Left hindlimb (tissue), 1 donor: ENCODE measurements around the gene NPPC.
A peak's percentile ranks its signal among the peaks of the same experiment; 100 is the strongest.
"Not testable (repeated sequence)": the region's sequence is repeated elsewhere in the genome, so short reads cannot be mapped to it uniquely, and the experiment has no call there.

ENCODE experiments used
- DNase-seq: peaks from one replicate; pipeline ENCODE4 v3.0.0-alpha.2; 2018

Gene NPPC

GRCh38 chr2:231926180-231926741, at the start of gene NPPC:
TSS of gene NPPC (minus strand) at chr2:231926396. CDS start at chr2:231926249, 147 bp downstream.
- peak; percentile 82 for DNase-seq

GRCh38 chr2:231975001-231975400, 48.8 kb upstream of the NPPC start:
- DNase-seq, result no peak

- DNase-seq, result no peak
These were observed 44.3 kb upstream of the NPPC start for GRCh38 chr2:231970461-231970860.

- DNase-seq, result no peak
These were observed 42.6 kb upstream of the NPPC start for GRCh38 chr2:231968820-231969219.

- no peak for DNase-seq
These were observed 40.7 kb upstream of the NPPC start for GRCh38 chr2:231966886-231967285.

- no peak for DNase-seq
These were observed 38.9 kb upstream of the NPPC start for GRCh38 chr2:231965102-231965501.

- peak; percentile 89 for DNase-seq
These were observed 35.4 kb upstream of the NPPC start, which contains the start of gene DIS3L2 for GRCh38 chr2:231961349-231962166. TSS of gene DIS3L2 (plus strand) at chr2:231961713. CDS start at chr2:232014928, 53,215 bp downstream.

- DNase-seq, result no peak
These were observed 34.7 kb upstream of the NPPC start for GRCh38 chr2:231960810-231961348.

GRCh38 chr2:231957913-231958763, 31.9 kb upstream of the NPPC start:
- DNase-seq, result no peak

- DNase-seq, result no peak
These were observed 29.7 kb upstream of the NPPC start for GRCh38 chr2:231955758-231956472.

- DNase-seq, result no peak
These were observed 25.3 kb upstream of the NPPC start for GRCh38 chr2:231951452-231952035.

- no peak for DNase-seq
These were observed 21.5 kb upstream of the NPPC start for GRCh38 chr2:231947694-231948093.

GRCh38 chr2:231947112-231947511, 20.9 kb upstream of the NPPC start:
- not testable (repeated sequence) for DNase-seq

- no peak for DNase-seq
These were observed 20.1 kb upstream of the NPPC start for GRCh38 chr2:231946241-231946814.

- DNase-seq, result no peak
These were observed 16.0 kb upstream of the NPPC start for GRCh38 chr2:231942180-231942579.

GRCh38 chr2:231941673-231942072, 15.5 kb upstream of the NPPC start:
- no peak for DNase-seq

- DNase-seq, result no peak
These were observed 14.6 kb upstream of the NPPC start for GRCh38 chr2:231940795-231941194.

- no peak for DNase-seq
These were observed 12.8 kb upstream of the NPPC start for GRCh38 chr2:231939022-231939421.

GRCh38 chr2:231937057-231937456, 10.9 kb upstream of the NPPC start:
- DNase-seq, result no peak

GRCh38 chr2:231936491-231936890, 10.3 kb upstream of the NPPC start:
- no peak for DNase-seq

- no peak for DNase-seq
These were observed 9.6 kb upstream of the NPPC start for GRCh38 chr2:231935815-231936214.

GRCh38 chr2:231935207-231935524, 9.0 kb upstream of the NPPC start:
- no peak for DNase-seq
